Measurements from ENCODE around the gene PRRC2B.
"Not testable (repeated sequence)": the region's sequence is repeated elsewhere in the genome, so short reads cannot be mapped to it uniquely, and the experiment has no call there.

PRRC2B gene

GRCh38 chr9:131470581-131470991, 76.7 kb downstream of the PRRC2B start:
- DNase-seq (ENCODE audit: low read depth in 2 of 2), result no peak

GRCh38 chr9:131472085-131472484, 78.2 kb downstream of the PRRC2B start:
- not testable (repeated sequence) for DNase-seq (ENCODE audit: low read depth in 2 of 2)

- DNase-seq (ENCODE audit: low read depth in 2 of 2), result no peak
Observed at GRCh38 chr9:131473198-131473885, 79.5 kb downstream of the PRRC2B start.

GRCh38 chr9:131473891-131474290, 80.0 kb downstream of the PRRC2B start:
- no peak for DNase-seq (ENCODE audit: low read depth in 2 of 2)

- no peak for DNase-seq (ENCODE audit: low read depth in 2 of 2)
Observed at GRCh38 chr9:131474711-131475110, 80.8 kb downstream of the PRRC2B start.

- no peak for DNase-seq (ENCODE audit: low read depth in 2 of 2)
Observed at GRCh38 chr9:131475111-131475955, 81.4 kb downstream of the PRRC2B start.

- DNase-seq (ENCODE audit: low read depth in 2 of 2), result no peak
Observed at GRCh38 chr9:131475956-131476776, 82.3 kb downstream of the PRRC2B start.

- no peak for DNase-seq (ENCODE audit: low read depth in 2 of 2)
Observed at GRCh38 chr9:131476777-131477345, 83.0 kb downstream of the PRRC2B start.

GRCh38 chr9:131477367-131477766, 83.5 kb downstream of the PRRC2B start:
- DNase-seq (ENCODE audit: low read depth in 2 of 2), result no peak

- no peak for DNase-seq (ENCODE audit: low read depth in 2 of 2)
Observed at GRCh38 chr9:131477816-131478419, 84.0 kb downstream of the PRRC2B start.

- DNase-seq (ENCODE audit: low read depth in 2 of 2), result peak; percentile 36 to 45
Observed at GRCh38 chr9:131478421-131478868, 84.6 kb downstream of the PRRC2B start.

GRCh38 chr9:131478911-131479310, 85.0 kb downstream of the PRRC2B start:
- DNase-seq (ENCODE audit: low read depth in 2 of 2), result no peak

- no peak for DNase-seq (ENCODE audit: low read depth in 2 of 2)
Observed at GRCh38 chr9:131480258-131480657, 86.4 kb downstream of the PRRC2B start.

GRCh38 chr9:131481441-131482342, 87.8 kb downstream of the PRRC2B start:
- no peak for DNase-seq (ENCODE audit: low read depth in 2 of 2)

- no peak for DNase-seq (ENCODE audit: low read depth in 2 of 2)
Observed at GRCh38 chr9:131482343-131483006, 88.6 kb downstream of the PRRC2B start.

- no peak for DNase-seq (ENCODE audit: low read depth in 2 of 2)
Observed at GRCh38 chr9:131483319-131484050, 89.6 kb downstream of the PRRC2B start.

- DNase-seq (ENCODE audit: low read depth in 2 of 2), result no peak
Observed at GRCh38 chr9:131484051-131484445, 90.2 kb downstream of the PRRC2B start.

GRCh38 chr9:131484560-131485185, 90.8 kb downstream of the PRRC2B start:
- no peak for DNase-seq (ENCODE audit: low read depth in 2 of 2)

GRCh38 chr9:131485206-131485605, 91.3 kb downstream of the PRRC2B start:
- no peak for DNase-seq (ENCODE audit: low read depth in 2 of 2)
